NK-92 (cell line): ENCODE data around the gene DDI2.
"Not testable (repeated sequence)": the region's sequence is repeated elsewhere in the genome, so short reads cannot be mapped to it uniquely, and the experiment has no call there.

ENCODE experiments used
- DNase-seq: peaks from one replicate; lab custom pipeline; 2025; ENCODE audit not compliant: unreplicated experiment; lab: John Stamatoyannopoulos, UW

Gene DDI2

DNA sequence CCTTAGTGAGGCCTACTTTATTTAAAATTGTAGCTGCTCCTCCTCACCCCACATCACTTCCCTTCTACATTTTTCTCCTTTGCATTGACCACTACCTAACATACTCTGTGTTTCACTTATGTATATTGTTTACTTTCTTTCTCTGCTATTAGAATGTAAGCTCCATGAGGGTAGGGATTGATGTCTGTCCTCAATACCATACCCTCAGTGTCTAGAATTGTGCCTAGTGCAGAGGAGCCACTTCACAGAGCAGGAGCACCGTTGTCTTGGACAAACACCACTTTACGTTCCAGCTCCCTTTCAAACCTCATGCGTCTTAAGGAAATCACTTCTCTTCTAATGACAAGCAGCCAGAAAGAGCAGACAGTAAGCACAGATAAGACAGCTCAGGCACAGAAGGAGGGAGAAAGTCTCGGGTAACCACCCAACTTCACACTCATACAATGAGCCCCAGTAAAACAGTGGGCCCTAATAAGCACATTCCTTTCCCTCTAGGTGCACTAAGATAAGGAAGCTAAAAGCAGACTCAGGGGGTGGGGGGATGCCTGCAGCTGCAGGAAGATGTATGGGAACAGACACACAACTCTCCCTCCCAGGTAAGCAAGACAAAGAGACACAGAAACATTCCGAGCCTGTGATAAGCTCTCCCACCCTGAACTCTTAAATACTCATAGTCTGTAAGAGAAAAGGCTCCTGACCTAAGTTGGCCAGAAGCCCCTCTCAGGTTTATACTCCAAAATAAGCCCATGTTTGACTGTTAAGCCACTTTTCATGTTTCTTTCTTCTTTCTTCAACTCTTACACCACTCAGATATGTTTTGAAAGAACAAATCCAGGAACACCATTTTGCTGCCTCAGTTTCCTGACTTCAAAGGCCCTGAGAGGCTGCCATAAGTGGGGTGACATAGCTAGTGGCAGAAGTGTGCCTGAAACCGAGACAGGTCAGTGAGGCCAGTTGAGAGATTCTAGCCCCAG is 59.7 kb downstream of the DDI2 start:
- no peak for DNase-seq

DNA sequence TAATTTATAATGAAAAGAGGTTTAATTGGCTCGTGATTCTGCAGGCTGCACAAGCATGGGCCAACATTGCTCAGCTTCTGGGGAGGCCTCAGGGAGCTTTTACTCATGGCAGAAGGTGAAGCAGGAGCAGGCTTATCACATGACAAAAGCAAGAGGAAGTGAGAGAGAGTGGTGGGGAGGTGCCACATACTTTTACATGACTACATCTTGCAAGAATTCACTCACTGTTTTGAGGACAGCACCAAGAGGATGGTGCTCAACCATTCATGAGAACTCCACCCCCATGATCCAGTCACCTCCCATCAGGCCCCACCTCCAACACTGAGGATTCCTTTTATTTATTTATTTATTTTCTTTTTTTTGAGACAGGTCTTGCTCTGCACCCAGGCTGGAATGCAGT is 61.3 kb downstream of the DDI2 start:
- no peak for DNase-seq

DNA sequence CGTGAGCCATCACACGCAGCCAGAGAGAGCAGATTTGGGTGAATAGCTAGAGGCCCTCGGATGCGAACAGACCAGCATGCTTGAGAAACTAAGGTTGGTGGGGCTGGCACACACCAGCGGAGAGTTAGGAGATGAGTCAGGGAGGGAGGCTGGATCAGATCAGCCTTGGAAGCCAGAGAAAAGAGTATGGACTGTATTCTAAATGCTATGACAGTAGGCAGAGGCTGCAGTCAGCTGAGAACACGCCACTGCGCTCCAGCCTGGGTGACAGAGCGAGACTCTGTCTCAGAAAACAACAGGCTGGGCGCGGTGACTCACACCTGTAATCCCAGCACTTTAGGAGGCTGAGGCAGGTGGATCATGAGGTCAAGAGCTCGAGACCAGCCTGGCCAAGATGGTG is 62.9 kb downstream of the DDI2 start:
- DNase-seq = no peak

DNA sequence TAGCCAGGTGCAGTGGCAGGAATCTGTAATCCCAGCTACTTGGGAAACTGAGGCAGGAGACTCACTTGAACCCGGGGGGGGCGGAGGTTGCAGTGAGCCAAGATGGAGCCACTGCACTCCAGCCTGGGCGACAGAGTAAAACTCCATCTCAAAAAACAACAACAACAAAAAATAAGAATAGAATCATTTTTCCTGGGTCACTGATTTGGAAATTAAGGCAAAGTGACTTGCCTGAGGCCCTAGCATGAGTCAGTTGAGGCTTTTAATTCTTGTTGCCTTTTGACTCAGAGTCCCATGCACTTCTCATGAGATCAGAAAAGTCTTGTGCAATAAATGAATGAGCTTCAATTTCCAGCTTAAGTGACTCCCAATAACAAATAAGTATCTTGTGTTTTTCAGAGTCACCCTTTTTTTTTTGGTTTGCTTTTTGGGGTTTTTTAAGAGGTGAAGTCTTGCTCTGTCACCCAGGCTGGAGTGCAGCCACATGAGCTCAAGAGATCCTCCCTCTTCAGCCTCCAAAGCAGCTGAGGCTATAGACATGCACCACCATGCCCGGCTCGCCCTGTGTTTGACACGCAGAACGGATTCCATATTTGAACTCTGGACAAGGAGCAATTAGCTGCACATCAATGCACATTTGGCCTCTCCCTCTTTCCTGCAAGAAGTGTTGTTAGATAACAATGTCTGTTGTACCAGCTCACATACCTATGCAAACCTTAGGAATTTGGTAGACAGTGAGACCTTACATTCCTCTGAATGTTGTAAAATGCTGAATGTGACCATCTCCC is 63.5 kb downstream of the DDI2 start:
- no peak for DNase-seq

DNA sequence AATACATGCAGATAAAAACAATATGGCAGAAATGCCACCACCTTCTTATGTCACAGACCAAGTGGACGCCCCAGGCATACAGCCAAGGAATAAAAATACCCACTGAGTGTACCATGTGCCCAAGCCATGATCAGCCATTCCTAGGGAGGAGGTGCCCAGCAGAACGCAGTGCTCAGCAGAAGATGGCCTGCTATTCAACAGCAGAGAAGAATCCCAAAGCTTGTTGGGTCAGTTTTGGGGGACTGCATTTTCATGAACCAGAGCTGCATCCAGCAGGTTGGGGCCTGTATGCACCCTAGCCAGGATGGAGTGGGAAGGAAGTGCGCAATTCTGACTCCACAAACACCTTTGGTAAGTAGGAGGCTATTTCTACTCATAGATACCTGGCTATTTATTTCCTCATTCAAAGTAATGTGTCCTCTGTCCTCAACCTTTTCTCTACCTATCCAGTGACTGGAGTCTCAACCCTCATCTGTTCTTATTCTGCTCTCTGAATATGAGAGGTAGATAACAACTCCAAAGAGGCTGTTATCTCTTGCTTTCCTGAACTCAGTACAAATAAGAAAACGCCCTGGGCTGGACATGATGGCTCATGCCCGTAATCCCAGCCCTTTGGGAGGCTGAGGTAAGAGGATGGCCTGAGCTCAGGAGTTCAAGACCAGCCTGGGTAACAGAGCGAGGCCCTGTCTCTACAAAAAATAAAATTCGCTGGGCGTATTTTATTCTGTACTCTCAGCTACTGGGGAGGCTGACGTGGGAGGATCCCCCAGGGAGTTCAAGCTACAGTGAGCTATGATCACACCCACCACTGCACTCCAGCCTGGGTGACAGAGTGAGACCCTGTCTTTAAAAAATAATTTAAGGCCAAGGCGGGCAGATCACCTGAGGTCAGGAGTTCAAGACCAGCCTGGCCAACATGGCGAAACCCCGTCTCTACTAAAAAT is 64.4 kb downstream of the DDI2 start:
- DNase-seq = no peak

DNA sequence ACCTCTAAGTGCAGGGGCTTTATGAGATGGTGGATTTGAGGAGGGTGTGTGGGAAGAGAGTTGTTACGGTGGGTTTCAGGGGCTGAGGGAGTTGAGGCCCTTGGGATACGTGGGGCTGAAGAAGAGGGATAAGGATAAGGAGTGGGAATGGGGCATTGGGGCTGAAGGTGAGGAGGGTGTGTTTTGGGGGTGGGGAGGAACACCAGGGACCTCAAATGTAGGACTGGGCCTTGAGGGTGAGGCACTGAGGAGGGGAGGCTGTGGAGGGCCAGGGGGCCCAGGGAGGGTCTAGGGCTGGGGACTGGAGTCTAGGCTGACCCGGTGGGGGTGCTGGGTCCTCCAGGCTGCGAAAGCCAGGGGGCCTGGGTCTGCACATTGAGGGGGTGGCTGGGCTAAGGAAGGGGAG is 65.7 kb downstream of the DDI2 start:
- no peak for DNase-seq

DNA sequence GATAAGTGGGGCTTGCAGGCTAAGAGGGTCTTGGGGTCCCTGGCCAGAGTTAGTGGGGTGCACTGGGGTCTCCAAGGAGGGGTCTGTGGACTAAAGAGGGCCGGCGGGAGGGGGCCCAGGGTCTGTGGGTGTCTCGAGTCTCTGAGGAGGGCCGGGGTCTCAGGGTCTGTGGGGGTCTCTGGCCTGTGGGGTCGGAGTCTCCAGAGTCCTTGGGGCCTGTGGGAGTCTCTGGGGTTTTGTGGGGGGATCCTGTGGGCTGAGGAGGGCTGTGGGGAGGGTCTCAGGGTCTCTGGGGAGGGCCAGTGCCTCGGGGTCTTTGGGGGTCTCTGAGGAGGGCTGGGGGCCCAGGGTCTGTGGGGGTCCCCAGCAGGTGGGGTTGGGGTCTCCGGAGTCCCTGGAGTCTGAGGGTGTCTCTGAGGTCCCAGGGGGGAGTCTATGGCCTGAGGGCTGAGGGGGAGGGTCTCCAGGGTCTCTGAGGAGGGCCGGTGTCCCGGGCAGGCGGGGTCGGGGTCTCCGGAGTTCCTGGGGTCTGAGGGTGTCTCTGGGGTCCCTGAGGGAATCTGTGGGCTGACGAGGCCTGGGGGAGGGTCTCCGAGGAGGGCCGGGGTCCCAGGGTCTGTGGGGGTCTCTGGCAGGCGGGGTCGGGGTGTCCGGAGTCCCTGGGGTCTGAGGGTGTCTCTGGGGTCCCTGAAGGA is 66.2 kb downstream of the DDI2 start:
- no peak for DNase-seq

DNA sequence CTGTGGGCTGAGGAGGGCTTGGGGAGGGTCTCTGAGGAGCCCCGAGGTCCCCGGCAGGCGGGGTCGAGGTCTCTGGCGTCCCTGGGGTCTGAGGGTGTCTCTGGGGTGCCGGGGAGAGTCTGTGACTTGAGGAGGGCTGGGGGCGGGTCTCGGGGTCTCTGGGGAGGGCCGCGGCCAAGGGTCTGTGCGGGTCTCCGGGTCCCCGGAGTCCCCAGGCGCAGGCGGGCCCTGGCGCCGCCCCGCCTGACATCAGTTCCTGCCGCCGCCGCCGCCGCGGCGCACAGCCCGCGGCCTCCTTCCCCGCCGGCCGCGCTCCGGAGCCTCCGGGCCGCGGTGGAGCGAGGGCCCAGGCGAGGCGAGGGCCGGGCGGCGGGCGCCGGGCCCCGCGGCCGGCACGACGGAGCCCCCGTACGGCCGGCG is 66.8 kb downstream of the DDI2 start, which contains the start of gene PLEKHM2:
Gene PLEKHM2, plus strand, starts transcription at position 279 of the 420 bp plus-strand sequence. CDS start 239 bp downstream, outside the sequence.
- DNase-seq = no peak

DNA sequence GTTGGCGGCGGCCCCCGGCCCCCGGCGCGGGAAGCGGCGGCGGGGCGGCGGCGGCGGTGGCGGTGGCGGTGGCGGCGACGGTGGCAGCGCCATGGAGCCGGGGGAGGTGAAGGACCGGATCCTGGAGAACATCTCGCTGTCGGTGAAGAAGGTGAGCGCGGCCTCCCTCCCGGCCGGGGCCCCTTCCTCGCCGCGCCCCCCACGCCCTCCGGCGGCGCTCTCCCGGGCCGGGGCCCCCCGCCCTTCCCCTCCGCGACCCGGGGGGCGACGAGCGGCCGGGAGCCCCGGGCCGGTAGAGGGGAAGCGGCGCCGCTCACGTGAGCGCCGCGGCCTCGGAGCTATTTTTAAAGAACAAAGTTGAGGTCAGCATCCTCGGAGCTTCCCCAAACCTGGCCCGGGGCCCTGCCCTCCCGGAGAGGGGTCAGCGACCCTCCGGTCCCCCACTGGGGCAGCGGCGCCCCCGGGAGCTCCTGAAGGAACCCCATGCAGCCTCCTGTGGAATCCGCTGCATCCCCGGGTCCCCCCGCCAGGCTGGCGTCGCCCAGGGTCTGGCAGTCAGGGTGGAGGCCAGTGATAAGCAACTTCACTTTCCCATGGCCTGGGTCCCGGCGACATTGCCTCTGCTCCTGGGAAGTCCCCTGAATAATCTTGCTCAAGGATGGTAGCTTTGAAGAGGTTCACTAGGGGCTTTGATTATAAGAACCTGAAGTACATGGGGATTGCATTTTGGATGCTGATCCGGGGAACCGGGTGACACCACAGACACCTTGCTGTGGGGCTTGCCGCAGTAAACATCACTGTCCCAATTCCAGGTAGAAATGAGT is 67.4 kb downstream of the DDI2 start:
- DNase-seq = no peak

DNA sequence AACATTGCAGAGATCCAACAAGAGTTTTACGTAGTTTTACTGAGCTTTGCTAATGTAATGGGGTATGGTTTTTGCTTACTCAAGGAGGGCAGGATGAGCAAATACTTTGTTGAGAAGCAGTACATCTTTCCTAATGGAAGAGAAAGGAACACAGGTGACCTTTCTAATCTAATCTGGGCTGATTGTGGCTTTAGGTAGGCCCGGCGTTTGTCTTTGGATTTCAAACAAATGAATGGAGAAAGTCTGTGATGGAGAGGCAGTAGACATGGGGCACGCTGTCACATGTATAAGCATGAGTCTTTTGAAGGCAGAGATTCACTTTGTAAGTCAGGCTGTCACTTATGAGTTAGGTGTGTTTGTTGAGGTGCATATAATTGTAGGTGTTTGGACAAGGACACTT is 68.6 kb downstream of the DDI2 start:
- no peak for DNase-seq

DNA sequence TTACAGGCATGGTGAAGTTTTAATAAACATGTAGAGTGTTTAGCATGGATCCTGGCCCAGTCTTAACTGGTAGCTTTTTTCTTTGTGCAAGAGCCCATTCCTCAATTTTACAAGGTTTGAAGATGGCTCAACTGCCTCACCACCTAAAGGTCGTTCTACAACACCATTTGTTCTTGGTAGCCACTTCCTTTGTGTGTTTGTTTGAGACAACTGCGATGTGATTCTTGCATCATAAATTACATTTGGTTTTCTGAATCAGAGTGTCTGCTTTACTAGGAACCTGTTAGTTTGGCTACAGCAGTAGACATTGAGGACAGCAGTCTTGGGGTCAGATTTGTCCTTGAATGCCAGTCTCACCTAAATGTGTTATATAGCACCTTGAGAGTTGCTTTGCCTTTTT is 70.2 kb downstream of the DDI2 start:
- DNase-seq = no peak

DNA sequence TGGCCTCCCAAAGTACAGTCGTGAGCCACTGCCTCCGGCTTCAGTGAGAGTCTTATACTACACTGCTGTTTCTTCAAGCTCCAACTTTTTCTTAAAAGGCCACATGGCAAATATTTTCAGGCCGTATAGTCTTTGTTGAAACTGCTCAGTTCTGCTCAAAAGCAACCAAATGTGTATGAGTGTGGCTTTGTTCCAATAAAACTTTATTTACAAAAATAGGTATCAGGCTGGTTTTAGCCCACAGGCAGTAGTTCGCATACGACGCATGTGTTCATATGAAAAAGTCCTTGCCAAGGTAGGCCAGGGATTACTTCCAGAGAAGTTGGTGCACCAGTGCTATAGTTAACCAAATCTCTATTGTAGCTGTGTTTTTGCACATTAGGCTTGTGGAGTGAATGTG is 73.1 kb downstream of the DDI2 start:
- DNase-seq = no peak

DNA sequence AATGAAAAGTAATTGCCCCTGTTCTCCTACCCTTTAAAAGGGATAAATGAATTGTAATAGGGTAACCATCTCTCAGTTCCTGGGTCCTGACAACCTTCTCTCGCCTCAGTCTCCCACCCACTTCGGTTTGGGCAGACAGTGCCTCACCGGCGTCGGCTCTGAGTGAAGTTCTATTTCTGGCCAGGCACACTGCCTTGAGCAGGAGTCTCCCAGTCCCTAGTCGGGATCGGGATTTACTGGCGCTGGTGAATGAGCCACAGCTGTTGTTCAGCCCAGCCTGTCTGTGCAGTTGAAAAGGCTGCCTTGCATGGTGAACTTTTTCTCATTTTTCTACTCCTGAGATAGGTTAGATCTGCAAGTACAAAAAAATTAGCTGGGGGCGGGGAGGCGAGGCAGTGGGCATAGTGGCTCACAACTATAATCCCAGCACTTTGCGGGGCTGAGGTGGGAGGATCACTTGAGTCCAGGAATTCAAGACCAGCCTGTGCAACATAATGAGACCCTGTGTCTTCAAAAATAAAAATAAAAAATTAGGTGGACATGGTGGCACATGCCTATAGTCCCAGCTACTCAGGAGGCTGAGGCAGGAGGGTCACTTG is 74.3 kb downstream of the DDI2 start:
- no peak for DNase-seq

DNA sequence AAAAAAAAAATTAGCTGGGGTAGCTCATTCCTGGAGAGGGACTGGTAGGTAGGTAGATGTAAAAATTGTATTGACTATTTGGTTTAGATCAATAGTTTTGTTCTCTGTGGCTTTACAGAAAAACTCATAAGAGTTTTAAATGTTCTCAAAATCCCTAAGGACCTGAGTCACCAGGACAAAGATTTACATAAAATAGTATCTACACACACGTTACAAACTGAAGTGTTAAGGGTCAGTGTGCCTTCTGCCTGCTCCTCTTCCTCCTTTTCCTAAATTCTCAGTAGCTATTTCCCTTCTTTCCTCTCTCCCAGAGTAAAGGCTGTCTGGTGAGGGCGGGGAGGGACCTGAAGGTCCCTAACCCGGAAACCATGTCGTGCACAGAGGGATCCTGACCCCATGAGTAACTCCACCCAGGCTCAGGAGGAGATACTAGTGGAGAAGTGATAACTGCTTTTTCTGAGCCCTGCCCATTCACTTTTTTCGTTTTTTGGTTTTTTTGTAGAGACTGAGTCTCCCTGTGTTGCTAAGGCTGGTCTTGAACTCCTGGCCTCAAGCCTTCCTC is 74.9 kb downstream of the DDI2 start:
- DNase-seq = no peak

DNA sequence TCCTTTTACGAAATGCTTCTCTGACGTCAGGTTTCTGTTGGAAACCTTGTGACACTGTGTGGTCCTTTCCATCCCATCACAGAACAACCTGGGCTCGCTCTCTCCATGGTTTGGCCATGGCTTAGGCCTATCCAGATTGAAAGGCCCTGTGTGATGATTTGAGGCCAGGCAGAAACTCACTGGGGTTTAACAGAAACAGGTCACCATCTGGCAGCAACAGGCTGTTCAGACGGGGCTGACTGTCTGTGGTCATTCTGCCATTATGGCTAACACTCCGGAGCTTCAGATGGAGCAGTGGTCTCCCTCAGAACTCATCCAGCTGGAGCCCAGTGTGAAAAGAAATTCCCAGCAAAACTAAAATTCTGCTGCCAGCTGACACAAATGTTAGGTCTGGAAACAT is 76.1 kb downstream of the DDI2 start:
- DNase-seq = no peak

DNA sequence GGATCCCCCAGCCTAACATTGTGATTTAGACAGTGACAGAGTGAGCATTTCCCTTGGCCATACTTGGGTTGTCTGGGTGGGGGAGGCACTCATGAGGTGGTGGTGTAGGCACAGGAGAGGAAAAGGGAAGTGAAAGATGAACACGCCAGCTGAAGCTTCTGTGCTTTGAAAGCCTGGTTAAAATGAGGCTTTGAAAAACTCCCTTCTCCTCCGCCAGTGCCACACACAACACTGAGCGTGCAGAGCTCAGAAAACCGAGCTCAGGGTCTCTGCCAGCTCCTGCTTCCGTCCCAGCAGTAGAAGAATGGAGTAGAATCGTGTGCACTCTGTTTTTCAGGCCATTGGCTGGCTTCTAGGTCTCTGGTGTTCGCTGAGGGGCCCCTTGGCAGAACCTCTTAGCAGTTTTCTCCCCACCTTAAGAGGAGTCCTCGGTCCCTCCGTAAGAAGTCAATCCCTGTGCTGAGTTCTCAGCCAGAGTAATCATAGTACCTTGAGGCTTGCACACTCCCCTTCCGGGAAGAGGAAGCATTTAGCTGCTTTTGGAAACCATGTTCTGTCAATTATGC is 79.8 kb downstream of the DDI2 start:
- DNase-seq = no peak

DNA sequence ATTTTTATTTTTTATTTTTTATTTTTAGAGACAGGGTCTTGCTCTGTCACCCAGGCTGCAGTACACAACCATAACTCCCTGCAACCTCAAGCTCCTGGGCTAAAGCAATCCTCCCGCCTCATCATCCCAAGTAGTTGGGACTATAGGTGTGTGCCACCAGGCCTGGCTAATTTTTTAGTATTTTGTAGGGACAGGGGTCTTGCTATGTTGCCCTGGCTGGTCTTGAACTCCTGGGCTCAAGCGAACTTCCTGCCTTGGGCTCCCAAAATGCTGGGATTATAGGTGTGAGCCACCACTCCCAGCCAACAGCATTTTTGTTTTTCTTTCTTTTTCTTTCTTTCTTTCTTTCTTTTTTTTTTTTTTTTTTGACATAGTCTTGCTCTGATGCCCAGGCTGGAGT is 80.9 kb downstream of the DDI2 start:
- DNase-seq = no peak

DNA sequence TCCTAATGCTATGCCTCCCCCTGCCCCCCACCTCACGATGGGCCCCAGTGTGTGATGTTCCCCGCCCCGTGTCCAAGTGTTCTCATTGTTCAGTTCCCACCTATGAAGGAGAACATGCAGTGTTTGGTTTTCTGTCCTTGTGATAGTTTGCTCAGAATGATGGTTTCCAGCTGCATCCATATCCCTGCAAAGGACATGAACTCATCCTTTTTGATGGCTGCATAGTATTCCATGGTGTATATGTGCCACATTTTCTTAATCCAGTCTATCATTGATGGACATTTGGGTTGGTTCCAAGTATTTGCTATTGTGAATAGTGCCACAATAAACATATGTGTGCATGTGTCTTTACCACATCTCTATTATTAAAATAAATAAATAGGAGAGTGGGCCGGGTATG is 82.1 kb downstream of the DDI2 start:
- DNase-seq = not testable (repeated sequence)
